Right atrium auricular region (tissue), 2 donors: ENCODE measurements around the gene DAB1. TPM values are rescaled to one million over a fixed set of nuclear protein-coding genes. Genes with fewer than 3 reads are reported as not detected.
A peak's percentile ranks its signal among the peaks of the same experiment; 100 is the strongest.

ENCODE experiments used
- DNase-seq: peaks from one replicate; pipeline ENCODE4 v3.0.0-alpha.2; 2019; ENCODE audit warnings: low spot score
- H3K27ac ChIP-seq, 2 donors: fragments of 200-600 bp; sonication (generic); 1 replicate in 1 of 2; 2 replicates in 1 of 2; pipeline ENCODE4 v1.5.1; 2016 to 2019
- H3K27me3 ChIP-seq, 2 donors: fragments of 200-600 bp; sonication (generic); one replicate each; pipeline versions ENCODE4 v1.5.1 to v1.6.0; 2017 to 2019
- H3K36me3 ChIP-seq: fragments of 200-600 bp; sonication (generic); one replicate; pipeline ENCODE4 v1.5.1; 2016
- H3K4me1 ChIP-seq, 2 donors: fragments of 200-600 bp; sonication (generic); one replicate each; pipeline versions ENCODE4 v1.5.1 to v1.6.0; 2017 to 2019
- H3K4me3 ChIP-seq, 2 donors: fragments of 200-600 bp; sonication (generic); 1 replicate in 1 of 2; 2 replicates in 1 of 2; pipeline ENCODE4 v1.5.1; 2017 to 2019; ENCODE audit warnings: mild to moderate bottlenecking in 1 of 2, moderate library complexity in 1 of 2
- H3K9me3 ChIP-seq, 2 donors: fragments of 200-600 bp; sonication (generic); one replicate each; pipeline ENCODE4 v1.5.1; 2019
- CTCF ChIP-seq, 2 donors: fragments of 200-600 bp; sonication (generic); IDR thresholded peaks; one replicate each; pipeline ENCODE4 v1.5.1; 2019; ENCODE audit warnings: antibody characterized with exemption in 2 of 2
- total RNA-seq, 2 donors: library from RNA; depleted of rRNA; stranded (reverse); fragments of >200 nt; gene quantifications; one replicate each; pipeline ENCODE4 v1.1.0, GENCODE V29; 2016

Gene DAB1
- total RNA-seq, 2 donors from 2014 or later: 0.19 to 3.3 TPM

DNA sequence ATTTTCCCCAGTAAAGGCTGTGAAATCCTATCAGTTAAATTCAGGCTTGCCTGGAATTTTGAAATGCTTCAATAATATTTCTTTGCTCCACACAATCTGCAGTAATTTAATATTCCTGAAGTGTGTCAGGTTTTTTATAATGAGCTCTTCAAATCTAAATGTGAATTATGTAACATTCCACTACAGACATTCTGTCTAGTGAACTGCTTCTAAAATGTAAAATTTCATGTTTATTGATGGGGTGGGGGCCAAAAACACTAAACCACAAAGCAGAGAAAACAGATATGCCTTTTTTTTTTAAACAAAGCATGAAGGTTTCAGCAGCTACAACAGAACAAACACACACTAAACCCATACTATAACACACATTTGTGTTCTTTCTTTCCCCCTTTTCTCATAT is 129.7 kb downstream of the DAB1 start:
- Histone ChIP-seq H3K27ac (no peak overlapping the region), H3K4me3 (no peak overlapping the region), H3K36me3 (no peaks in the 10 kb centered on the region), H3K9me3 (no peaks in the 10 kb centered on the region), H3K4me1 (no peaks in the 10 kb centered on the region), H3K27me3 (no peaks in the 10 kb centered on the region)
- TF ChIP-seq CTCF (IDR thresholded peaks at IDR 0.05): no peak
- DNase-seq: no peak

DNA sequence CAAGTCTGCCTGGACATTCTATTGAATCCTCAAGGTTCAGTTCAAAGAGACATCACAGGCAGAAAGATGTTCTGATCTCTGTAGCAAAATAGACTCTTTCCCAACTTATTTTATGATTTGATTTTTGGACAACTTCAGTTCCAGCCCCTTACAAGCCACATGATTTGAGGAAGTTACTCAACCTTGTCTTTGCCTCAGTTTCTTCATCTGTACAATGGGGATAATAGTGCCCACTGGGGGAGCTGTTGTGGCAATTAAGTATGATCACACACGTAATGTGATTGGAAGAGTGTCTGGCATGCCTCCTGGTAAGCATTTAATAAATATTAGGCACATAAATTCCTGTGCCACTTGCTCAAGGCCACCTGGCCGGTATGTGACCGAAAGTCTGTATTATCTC is 130.6 kb downstream of the DAB1 start:
- Histone ChIP-seq H3K36me3 (no peaks in the 10 kb centered on the region), H3K4me3 (no peak overlapping the region)
- TF ChIP-seq CTCF (IDR thresholded peaks at IDR 0.05): peak in 1 of 2 donors; percentile 10

GRCh38 chr1:57289781-57290180 is 134.1 kb downstream of the DAB1 start:
- H3K4me1 ChIP-seq: no peaks in the 10 kb centered on the region
- no peak overlapping the region for H3K27ac ChIP-seq
- no peak overlapping the region for H3K4me3 ChIP-seq
- no peaks in the 10 kb centered on the region for H3K36me3 ChIP-seq
- H3K27me3 ChIP-seq: no peaks in the 10 kb centered on the region
- no peak for TF ChIP-seq CTCF (IDR thresholded peaks at IDR 0.05)
- DNase-seq: no peak
- H3K9me3 ChIP-seq: no peaks in the 10 kb centered on the region

More for the DNA sequence above, 130.6 kb downstream of the DAB1 start:
- no peak overlapping the region for H3K27ac ChIP-seq
- no peak for DNase-seq
- no peaks in the 10 kb centered on the region for H3K4me1 ChIP-seq
- no peaks in the 10 kb centered on the region for H3K27me3 ChIP-seq
- no peaks in the 10 kb centered on the region for H3K9me3 ChIP-seq

- H3K4me3 ChIP-seq: no peak overlapping the region
- H3K27ac ChIP-seq: no peak overlapping the region
- no peak for DNase-seq
- no peaks in the 10 kb centered on the region for H3K27me3 ChIP-seq
- no peak for TF ChIP-seq CTCF (IDR thresholded peaks at IDR 0.05)
- H3K4me1 ChIP-seq: no peaks in the 10 kb centered on the region
- H3K36me3 ChIP-seq: no peaks in the 10 kb centered on the region
- H3K9me3 ChIP-seq: no peaks in the 10 kb centered on the region
Measured at GRCh38 chr1:57285992-57286391, 137.9 kb downstream of the DAB1 start.

DNA sequence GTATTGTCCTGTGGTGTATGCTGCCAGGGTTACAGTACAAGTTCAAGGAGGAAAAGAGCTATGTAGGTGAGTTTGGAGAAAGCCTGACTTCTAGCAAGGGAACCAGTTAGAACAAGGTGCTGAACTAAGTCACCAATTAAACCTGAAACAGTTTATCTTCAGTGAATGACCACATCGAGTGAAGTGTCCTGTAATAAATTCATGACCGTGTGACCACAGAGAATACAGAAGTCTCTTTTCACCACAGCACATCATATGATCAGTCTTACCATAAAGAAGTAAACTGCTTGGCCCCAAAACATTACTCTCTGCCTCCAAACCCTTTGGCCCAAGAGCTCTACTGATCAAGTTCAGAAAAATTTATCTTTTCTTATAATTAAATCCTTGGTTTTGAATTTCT is 141.4 kb downstream of the DAB1 start:
- no peaks in the 10 kb centered on the region for H3K9me3 ChIP-seq
- H3K4me3 ChIP-seq: no peak overlapping the region
- no peaks in the 10 kb centered on the region for H3K27me3 ChIP-seq
- no peaks in the 10 kb centered on the region for H3K4me1 ChIP-seq
- H3K27ac ChIP-seq: no peak overlapping the region
- no peak for DNase-seq
- TF ChIP-seq CTCF (IDR thresholded peaks at IDR 0.05): no peak
- H3K36me3 ChIP-seq: no peaks in the 10 kb centered on the region

- TF ChIP-seq CTCF (IDR thresholded peaks at IDR 0.05): no peak
- H3K36me3 ChIP-seq: no peaks in the 10 kb centered on the region
- H3K27me3 ChIP-seq: no peaks in the 10 kb centered on the region
- no peaks in the 10 kb centered on the region for H3K9me3 ChIP-seq
- DNase-seq: no peak
- H3K27ac ChIP-seq: no peak overlapping the region
- H3K4me3 ChIP-seq: no peak overlapping the region
- no peaks in the 10 kb centered on the region for H3K4me1 ChIP-seq
Measured at GRCh38 chr1:57281324-57281723, 142.5 kb downstream of the DAB1 start.
